Heart left ventricle (tissue), 13 donors: Measurements from ENCODE around the gene SFSWAP.

Experiments used
- CTCF ChIP-seq, 12 donors: fragments of 200-600 bp; sonication (generic) in 4 of 12; IDR thresholded peaks; one replicate each; pipeline versions ENCODE4 v1.5.0 to v1.8.0; 2018 to 2022; ENCODE audit warnings: antibody characterized with exemption in 12 of 12, mild to moderate bottlenecking in 5 of 12
- POLR2A ChIP-seq, 2 donors: fragments of 450-650 bp; IDR thresholded peaks; one replicate each; pipeline ENCODE4 v1.6.1; 2017; ENCODE audit warnings: antibody characterized with exemption in 2 of 2, mild to moderate bottlenecking in 2 of 2, moderate library complexity in 2 of 2
- donor health status: ischemic (EF 13 %, LVEDD 7.1; RV severe dilation, severe dysfunction).
- donor health status: DM: no; HTN: yes; CAD: no.
- donor health status: DM: no; HTN: no; CAD: no.
- donor health status: ischemic (EF 25% LVEDD 6.9; RV normal size, moderate dysfunction).
- donor health status: ischemic (EF 25% LVEDD 5.7; RV mildly dilated, moderate dysfunction).
- donor health status: ischemic (EF 35%, LVEDD 5.7; RV mildly dilated, moderate dysfunction).
- donor health status: nonischemic (EF 11% LVEDD 7.7; RV severe dilation, severe dysfunction).
- donor health status: DM: yes; HTN: yes; CAD: no.
- donor health status: PGD.
- donor health status: ischemic (EF 29% LVEDD 5.4; RV normal size, mild dysfunction).
- donor health status: nonischemic (EF 23%, LVEDD 6.1; RV moderate dilation, normal function).

- no peak for TF ChIP-seq POLR2A (IDR thresholded peaks at IDR 0.05)
- no peak for TF ChIP-seq CTCF (IDR thresholded peaks at IDR 0.05)
These were observed 40.4 kb downstream of the SFSWAP start for GRCh38 chr12:131751335-131751734.
